GM12878 (cell line): Measurements from ENCODE around the gene APLP2. TPM values are rescaled to one million over a fixed set of nuclear protein-coding genes. Genes with fewer than 3 reads are reported as not detected.

Source experiments
- ATAC-seq: fragments of 200-7000 bp; cut with Tn5 transposase; 3 replicates; pipeline ENCODE4 v1.9.1; 2020; ENCODE audit warnings: mild to moderate bottlenecking, moderate library complexity
- BruUV-seq: library from RNA; stranded (reverse); fragments of 400-500 nt; replicated peaks from 2 replicates; lab custom pipeline; 2021; lab: Mats Ljungman, UMichigan
- CTCF ChIA-PET: fragments of 300-600 bp; sonication (Branson Sonifier 250); formaldehyde crosslinking; extraction: SDS; loops from one replicate; lab custom pipeline; 2021; ENCODE audit warnings: inconsistent platforms; lab: Yijun Ruan, JAX
- POLR2A ChIA-PET: fragments of 350-600 bp; formaldehyde crosslinking; extraction: SDS; loops from one replicate; lab custom pipeline; 2021; ENCODE audit warnings: inconsistent platforms; lab: Charles Lee
- RAD21 ChIA-PET: fragments of 300-600 bp; sonication (Branson Sonifier 250); formaldehyde crosslinking; loops from one replicate; lab custom pipeline; 2023; ENCODE audit warnings: antibody characterized with exemption; ENCODE audit not compliant: unreplicated experiment; lab: Charles Lee
- SMC1A ChIA-PET: fragments of 300-600 bp; sonication (Branson Sonifier 250); formaldehyde crosslinking; loops from one replicate; lab custom pipeline; 2023; ENCODE audit not compliant: unreplicated experiment, uncharacterized antibody; lab: Charles Lee
- DNase-seq: peaks from one replicate; pipeline ENCODE4 v3.0.0-alpha.2; 2011; ENCODE audit warnings: low read depth, low spot score
- FAIRE-seq: peaks from 3 replicates; lab custom pipeline; 2011; peaks lifted over from hg19 to GRCh38; lab: Jason Lieb, UNC
- H2AFZ ChIP-seq: 2 replicates; pipeline ENCODE4 v1.6.0; 2011; ENCODE audit warnings: low read depth, low read length, control low read depth; ENCODE audit not compliant: control insufficient read depth
- H3K27ac ChIP-seq: 2 replicates; pipeline ENCODE4 v1.5.1; 2011; ENCODE audit warnings: control low read depth; ENCODE audit not compliant: control insufficient read depth, insufficient read depth
- H3K27me3 ChIP-seq, 2 experiments: replicated peaks in 1 of 2; 2 replicates each; pipeline versions ENCODE4 v1.6.0 to v1.6.1; 2011; ENCODE audit warnings: low read length in 1 of 2; ENCODE audit not compliant: control insufficient read depth in 2 of 2, insufficient read depth in 2 of 2
- H3K36me3 ChIP-seq, 2 experiments: 2 replicates each; pipeline ENCODE4 v1.5.1; 2011; ENCODE audit warnings: low read length in 1 of 2; ENCODE audit not compliant: control insufficient read depth in 2 of 2, insufficient read depth in 2 of 2
- H3K4me1 ChIP-seq: 2 replicates; pipeline ENCODE4 v1.6.1; 2011; ENCODE audit warnings: mild to moderate bottlenecking, low read length, moderate library complexity, mixed read lengths; ENCODE audit not compliant: control insufficient read depth, insufficient read depth
- H3K4me2 ChIP-seq: 2 replicates; pipeline ENCODE4 v1.6.0; 2011; ENCODE audit warnings: control low read depth; ENCODE audit not compliant: control insufficient read depth, insufficient read depth
- H3K4me3 ChIP-seq: fragments of 200-600 bp; sonication (generic); 2 replicates; pipeline ENCODE4 v1.5.1; 2016
- H3K79me2 ChIP-seq: 2 replicates; pipeline ENCODE4 v1.6.0; 2011; ENCODE audit warnings: low read length; ENCODE audit not compliant: control insufficient read depth, insufficient read depth
- H3K9ac ChIP-seq: 2 replicates; pipeline ENCODE4 v1.8.0; 2011; ENCODE audit warnings: low read length, control low read depth, mixed read lengths; ENCODE audit not compliant: control insufficient read depth, insufficient read depth
- H3K9me3 ChIP-seq: replicated peaks from 3 replicates; pipeline ENCODE4 v1.5.1; 2011; ENCODE audit warnings: mild to moderate bottlenecking, low read length; ENCODE audit not compliant: control insufficient read depth, insufficient read depth
- H4K20me1 ChIP-seq: 2 replicates; pipeline ENCODE4 v1.6.0; 2011; ENCODE audit not compliant: control insufficient read depth, insufficient read depth
- HDGF ChIP-seq: fragments of 450-650 bp; IDR thresholded peaks from 2 replicates; pipeline ENCODE4 v1.6.1; 2016; ENCODE audit warnings: antibody characterized with exemption
- IRF5 ChIP-seq: fragments of 450-650 bp; IDR thresholded peaks from 2 replicates; pipeline ENCODE4 v1.6.1; 2017; ENCODE audit warnings: borderline replicate concordance
- POU2F2 ChIP-seq: IDR thresholded peaks from 3 replicates; pipeline ENCODE4 v1.6.1; 2011; ENCODE audit warnings: low read depth, mild to moderate bottlenecking, low read length, borderline replicate concordance
- WGBS: methylation state at CpG from one replicate; pipeline ENCODE4 v1.1.6; 2016; ENCODE audit warnings: low lambda C conversion rate; ENCODE audit not compliant: insufficient replicate concordance, insufficient coverage; ENCODE audit errors: missing lambda C conversion rate; 5-methylcytosine and 5-hydroxymethylcytosine counted together
- in situ Hi-C: fragments of 300-500 bp; cut with MboI; formaldehyde crosslinking; loops from 9 replicates; pipeline ENCODE4 v1.14.3; 2018; ENCODE audit warnings: mixed read lengths
- intact Hi-C: fragments of 100-400 bp; cut with micrococcal nuclease; formaldehyde crosslinking; loops from one replicate; pipeline ENCODE4 v1.14.2; 2022; ENCODE audit not compliant: unreplicated experiment
- polyA plus RNA-seq, 11 experiments: library from polyadenylated mRNA; depleted of rRNA in 4 of 11; unstranded in 6 of 11; stranded (reverse) in 5 of 11; fragments of >200 nt; fragmentation: Nextera tagmentation in 4 of 11; fragmentation: Illumina TruSeq in 1 of 11; extraction: Ambion mirVana in 4 of 11; extraction: Trizol in 1 of 11; gene quantifications; 1 replicate in 1 of 11; 2 replicates in 10 of 11; pipeline versions ENCODE4 v1.2.1 to v1.2.3, GENCODE V29; 2011 to 2016; ENCODE audit warnings: inconsistent platforms in 2 of 11, missing spikeins in 2 of 11, low read depth in 1 of 11
- total RNA-seq, 4 experiments: library from RNA; depleted of rRNA in 3 of 4; stranded (reverse); fragments of >200 nt in 3 of 4; fragmentation: Illumina TruSeq in 1 of 4; extraction: Trizol in 1 of 4; gene quantifications; 2 replicates each; pipeline versions ENCODE4 v1.2.1 to v1.2.3, GENCODE V29; 2013 to 2021
- TF ChIP-seq, protein P1 (sequence below): fragments of 450-650 bp; formaldehyde crosslinking; IDR thresholded peaks from 2 replicates; pipeline ENCODE4 v1.5.0; 2022; ENCODE audit warnings: mild to moderate bottlenecking, missing genetic modification characterization

Gene APLP2
- total and polyA plus RNA-seq, 10 of the 15 experiments (the other 5 are each of a cell fraction or from before 2014, with no cell fraction given) = 2.3 to 38.8 (median 21.3) TPM

DNA sequence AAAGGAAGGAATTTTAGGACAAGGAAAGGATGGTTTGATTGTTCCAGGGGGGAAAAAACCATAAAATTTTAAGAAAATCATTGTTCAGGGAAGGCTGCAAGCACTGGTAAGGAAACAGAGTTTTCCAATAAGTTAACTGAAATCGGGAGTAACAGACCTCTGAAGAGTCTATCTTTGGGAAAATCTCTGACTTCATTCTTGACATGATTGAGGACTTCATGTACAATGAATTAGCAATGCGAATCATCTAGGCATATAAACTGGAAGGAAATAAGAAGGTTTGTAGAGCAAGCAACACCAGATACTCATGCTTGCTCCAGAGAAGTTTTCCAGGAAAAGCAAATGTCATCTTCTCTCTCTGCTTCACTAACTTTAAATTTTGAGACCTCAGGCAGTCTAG lies 18.5 kb downstream of the APLP2 start:
- FAIRE-seq (no peak), DNase-seq (no peak), ATAC-seq (no peak)
- RAD21 ChIA-PET = no interaction called here
- Histone ChIP-seq H4K20me1 (no peaks in the 10 kb centered on the region), H3K9me3 (no peaks in the 10 kb centered on the region), H3K4me1 (no peaks in the 10 kb centered on the region), H3K4me2 (no peak overlapping the region), H3K4me3 (no peak overlapping the region), H3K27me3 (no peaks in the 10 kb centered on the region), H3K27ac (no peak overlapping the region), H2AFZ (no peak overlapping the region), H3K79me2 (no peaks in the 10 kb centered on the region), H3K9ac (no peak overlapping the region), H3K36me3 (no peaks in the 10 kb centered on the region)
- CTCF ChIA-PET = interaction anchor here (0.9 to 1.4 kb wide), 3 partner anchors 17 to 165 kb away, joined by 3 read pairs; no protein-coding TSS in a partner anchor
- no TSS peak for BruUV-seq
- intact Hi-C loops = no loop called here
- 27% methylated on average over 2 of the region's 2 CpGs for WGBS
- in situ Hi-C loops = no loop called here
- SMC1A ChIA-PET = no interaction called here
- POLR2A ChIA-PET = no interaction called here
- no peak for TF ChIP-seq POU2F2
- no peak for TF ChIP-seq IRF5
- TF ChIP-seq, protein P1, sequence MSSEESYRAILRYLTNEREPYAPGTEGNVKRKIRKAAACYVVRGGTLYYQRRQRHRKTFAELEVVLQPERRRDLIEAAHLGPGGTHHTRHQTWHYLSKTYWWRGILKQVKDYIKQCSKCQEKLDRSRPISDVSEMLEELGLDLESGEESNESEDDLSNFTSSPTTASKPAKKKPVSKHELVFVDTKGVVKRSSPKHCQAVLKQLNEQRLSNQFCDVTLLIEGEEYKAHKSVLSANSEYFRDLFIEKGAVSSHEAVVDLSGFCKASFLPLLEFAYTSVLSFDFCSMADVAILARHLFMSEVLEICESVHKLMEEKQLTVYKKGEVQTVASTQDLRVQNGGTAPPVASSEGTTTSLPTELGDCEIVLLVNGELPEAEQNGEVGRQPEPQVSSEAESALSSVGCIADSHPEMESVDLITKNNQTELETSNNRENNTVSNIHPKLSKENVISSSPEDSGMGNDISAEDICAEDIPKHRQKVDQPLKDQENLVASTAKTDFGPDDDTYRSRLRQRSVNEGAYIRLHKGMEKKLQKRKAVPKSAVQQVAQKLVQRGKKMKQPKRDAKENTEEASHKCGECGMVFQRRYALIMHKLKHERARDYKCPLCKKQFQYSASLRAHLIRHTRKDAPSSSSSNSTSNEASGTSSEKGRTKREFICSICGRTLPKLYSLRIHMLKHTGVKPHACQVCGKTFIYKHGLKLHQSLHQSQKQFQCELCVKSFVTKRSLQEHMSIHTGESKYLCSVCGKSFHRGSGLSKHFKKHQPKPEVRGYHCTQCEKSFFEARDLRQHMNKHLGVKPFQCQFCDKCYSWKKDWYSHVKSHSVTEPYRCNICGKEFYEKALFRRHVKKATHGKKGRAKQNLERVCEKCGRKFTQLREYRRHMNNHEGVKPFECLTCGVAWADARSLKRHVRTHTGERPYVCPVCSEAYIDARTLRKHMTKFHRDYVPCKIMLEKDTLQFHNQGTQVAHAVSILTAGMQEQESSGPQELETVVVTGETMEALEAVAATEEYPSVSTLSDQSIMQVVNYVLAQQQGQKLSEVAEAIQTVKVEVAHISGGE (CRISPR knock-in tag) = no peak
- TF ChIP-seq HDGF = no peak
